Lower leg skin (tissue), 4 donors: ENCODE results near the gene TFF2. TPM values are rescaled to one million over a fixed set of nuclear protein-coding genes. Genes with fewer than 3 reads are reported as not detected.

Experiments
- DNase-seq, 2 donors: peaks; one replicate each; pipeline ENCODE4 v3.0.0-alpha.2; 2019; ENCODE audit warnings: low spot score in 2 of 2
- H3K4me3 ChIP-seq: fragments of 200-600 bp; sonication (generic); 2 replicates; pipeline ENCODE4 v1.5.1; 2017; ENCODE audit warnings: mild to moderate bottlenecking, low read depth; ENCODE audit not compliant: poor library complexity, severe bottlenecking
- POLR2A ChIP-seq, 2 donors: fragments of 450-650 bp; IDR thresholded peaks; one replicate each; pipeline ENCODE4 v1.6.1; 2016 to 2017; ENCODE audit warnings: antibody characterized with exemption in 2 of 2, mild to moderate bottlenecking in 1 of 2, moderate library complexity in 1 of 2
- WGBS, 2 donors: methylation state at CpG; one replicate each; pipeline ENCODE4 v1.1.5; 2018; 5-methylcytosine and 5-hydroxymethylcytosine counted together
- intact Hi-C: fragments of 100-400 bp; cut with DNase I; formaldehyde crosslinking; loops from one replicate; pipeline ENCODE4 v1.15.0; 2023; ENCODE audit warnings: low total_unique reads
- total RNA-seq, 4 donors: library from RNA; depleted of rRNA; stranded (reverse); fragments of >200 nt; gene quantifications; one replicate each; pipeline ENCODE4 v1.1.0, GENCODE V29; 2016
- TF ChIP-seq, protein P1 (sequence below), 3 donors: fragments of 450-650 bp; IDR thresholded peaks; one replicate each; pipeline ENCODE4 v1.5.1; 2016; ENCODE audit warnings: antibody characterized with exemption in 3 of 3, mild to moderate bottlenecking in 3 of 3, moderate library complexity in 2 of 3

TFF2 gene
- total RNA-seq, 4 donors from 2014 or later, result not detected

DNA sequence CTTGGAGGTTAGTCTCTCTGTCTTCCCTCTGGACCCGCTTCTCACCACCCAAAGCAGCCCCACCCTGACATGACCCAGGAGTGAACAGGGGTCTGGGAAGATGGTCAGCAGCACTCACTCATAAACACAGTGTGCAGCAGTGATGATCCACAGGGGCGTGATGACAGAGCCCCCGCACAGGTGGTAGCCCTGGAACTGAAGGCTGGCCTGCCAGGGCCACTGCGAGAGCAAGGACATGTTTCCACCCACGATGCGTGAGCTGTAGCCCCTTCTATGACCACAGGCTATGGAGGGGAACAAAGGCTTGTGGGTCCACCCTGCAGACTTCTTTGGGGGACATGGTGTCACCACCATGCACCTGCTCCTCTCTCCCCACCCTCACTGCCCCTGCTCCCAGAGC is 32.1 kb upstream of the TFF2 start:
- no peak overlapping the region for H3K4me3 ChIP-seq
- TF ChIP-seq, protein P1, sequence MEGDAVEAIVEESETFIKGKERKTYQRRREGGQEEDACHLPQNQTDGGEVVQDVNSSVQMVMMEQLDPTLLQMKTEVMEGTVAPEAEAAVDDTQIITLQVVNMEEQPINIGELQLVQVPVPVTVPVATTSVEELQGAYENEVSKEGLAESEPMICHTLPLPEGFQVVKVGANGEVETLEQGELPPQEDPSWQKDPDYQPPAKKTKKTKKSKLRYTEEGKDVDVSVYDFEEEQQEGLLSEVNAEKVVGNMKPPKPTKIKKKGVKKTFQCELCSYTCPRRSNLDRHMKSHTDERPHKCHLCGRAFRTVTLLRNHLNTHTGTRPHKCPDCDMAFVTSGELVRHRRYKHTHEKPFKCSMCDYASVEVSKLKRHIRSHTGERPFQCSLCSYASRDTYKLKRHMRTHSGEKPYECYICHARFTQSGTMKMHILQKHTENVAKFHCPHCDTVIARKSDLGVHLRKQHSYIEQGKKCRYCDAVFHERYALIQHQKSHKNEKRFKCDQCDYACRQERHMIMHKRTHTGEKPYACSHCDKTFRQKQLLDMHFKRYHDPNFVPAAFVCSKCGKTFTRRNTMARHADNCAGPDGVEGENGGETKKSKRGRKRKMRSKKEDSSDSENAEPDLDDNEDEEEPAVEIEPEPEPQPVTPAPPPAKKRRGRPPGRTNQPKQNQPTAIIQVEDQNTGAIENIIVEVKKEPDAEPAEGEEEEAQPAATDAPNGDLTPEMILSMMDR (IDR thresholded peaks at IDR 0.05), result no peak
- TF ChIP-seq POLR2A (IDR thresholded peaks at IDR 0.05), result no peak
- intact Hi-C loops, result no loop called here
- DNase-seq, result no peak
- 94 to 98% methylated on average over 4 to 6 of the region's 6 CpGs for WGBS, 2 donors

DNA sequence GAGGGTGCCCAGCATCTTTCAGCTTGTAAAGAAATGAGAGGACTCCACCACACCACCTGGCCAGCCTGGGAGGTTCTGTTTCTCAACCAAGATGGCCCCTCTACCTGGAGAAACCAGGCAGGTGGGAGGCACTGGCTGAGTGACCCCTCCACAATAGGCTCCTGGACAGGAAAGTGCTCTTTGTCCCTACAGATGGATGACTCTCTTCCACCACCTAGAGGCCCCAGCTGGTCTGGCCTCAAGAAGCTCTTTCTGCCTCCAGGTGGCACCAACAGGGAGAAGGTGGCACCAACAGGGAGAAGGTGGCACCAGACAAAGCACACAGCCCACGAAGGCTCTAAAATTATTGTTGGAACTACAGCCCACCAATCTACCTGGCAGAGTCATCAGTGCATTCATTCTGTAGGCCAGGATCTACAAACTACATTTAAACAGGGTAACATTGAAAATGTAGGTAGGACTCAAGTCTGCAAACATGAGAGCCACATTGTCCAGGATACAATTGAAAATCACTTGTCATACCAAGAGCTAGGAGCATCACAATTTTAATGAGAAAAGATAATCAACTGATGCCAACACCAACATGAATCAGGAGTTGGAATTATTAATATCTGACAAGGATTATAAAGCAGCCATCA is 30.7 kb upstream of the TFF2 start:
- DNase-seq, result no peak
- no peak for TF ChIP-seq POLR2A (IDR thresholded peaks at IDR 0.05)
- TF ChIP-seq, protein P1 (IDR thresholded peaks at IDR 0.05), result no peak
- intact Hi-C loops, result no loop called here

DNA sequence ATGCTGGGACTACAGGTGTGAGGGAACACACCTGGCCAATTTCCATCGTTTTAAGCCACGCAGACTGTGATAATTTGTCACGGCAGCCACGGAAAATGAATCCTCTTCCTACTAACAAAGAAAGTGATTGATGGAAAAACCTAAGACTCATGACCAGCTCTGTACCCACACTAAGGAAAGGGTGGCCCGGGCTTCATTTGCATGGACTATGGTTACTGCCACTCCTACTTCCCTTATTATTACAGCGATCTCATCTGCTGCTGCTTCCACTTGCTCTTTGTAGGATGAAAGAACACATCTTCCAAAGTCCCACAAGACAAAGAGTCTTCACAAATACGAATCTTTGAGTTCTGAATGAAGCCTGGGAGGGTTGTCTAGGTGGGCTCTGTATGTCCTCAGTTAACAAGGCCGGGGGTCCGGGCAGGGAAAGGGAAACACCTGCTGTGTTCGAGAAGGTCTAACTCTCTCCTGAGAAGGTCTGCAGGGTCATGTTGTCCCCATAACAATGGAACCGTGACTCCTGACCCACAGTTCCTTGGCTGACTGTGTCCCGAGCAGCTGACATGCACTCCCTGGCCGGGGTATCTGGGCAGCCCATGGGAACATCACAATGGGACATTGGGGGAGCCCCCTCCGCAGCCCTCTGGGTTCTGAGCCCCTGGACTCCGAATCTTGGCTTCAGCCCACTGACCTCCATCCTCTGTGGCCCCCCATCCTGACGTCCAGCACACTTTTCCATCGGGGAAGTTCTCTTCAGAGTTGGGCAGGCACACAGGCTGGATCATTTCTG is 28.8 kb upstream of the TFF2 start:
- 83 to 87% methylated on average over 17 of the region's 17 CpGs for WGBS, 2 donors
- DNase-seq, result no peak
- TF ChIP-seq POLR2A (IDR thresholded peaks at IDR 0.05), result no peak
- TF ChIP-seq, protein P1 (IDR thresholded peaks at IDR 0.05), result no peak
- intact Hi-C loops, result no loop called here
- no peak overlapping the region for H3K4me3 ChIP-seq

More for the DNA sequence above, 30.7 kb upstream of the TFF2 start:
- 50 to 62% methylated on average over 1 of the region's 1 CpG for WGBS, 2 donors
- no peak overlapping the region for H3K4me3 ChIP-seq

DNA sequence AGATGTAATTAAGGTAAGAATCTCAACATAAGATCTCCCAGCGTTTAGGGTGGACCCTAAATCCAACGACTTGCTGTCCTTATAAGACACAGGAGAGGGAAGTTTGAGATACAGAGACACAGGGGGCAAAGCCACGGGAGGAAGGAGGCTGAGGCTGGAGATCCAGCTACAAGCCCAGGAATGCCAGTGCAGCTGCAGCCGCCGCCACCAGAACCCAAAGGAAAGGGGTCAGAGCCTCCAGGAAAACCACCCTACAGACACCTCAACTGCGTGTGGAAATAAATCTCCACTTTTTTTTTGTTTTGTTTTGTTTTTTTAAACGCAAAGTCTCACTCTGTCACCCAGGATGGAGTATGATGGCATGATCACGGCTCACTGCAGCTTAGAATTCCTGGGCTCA is 27.6 kb upstream of the TFF2 start:
- H3K4me3 ChIP-seq, result no peak overlapping the region
- no peak for TF ChIP-seq POLR2A (IDR thresholded peaks at IDR 0.05)
- intact Hi-C loops, result no loop called here
- WGBS, 2 donors, result 69 to 78% methylated on average over 8 of the region's 8 CpGs
- no peak for DNase-seq

DNA sequence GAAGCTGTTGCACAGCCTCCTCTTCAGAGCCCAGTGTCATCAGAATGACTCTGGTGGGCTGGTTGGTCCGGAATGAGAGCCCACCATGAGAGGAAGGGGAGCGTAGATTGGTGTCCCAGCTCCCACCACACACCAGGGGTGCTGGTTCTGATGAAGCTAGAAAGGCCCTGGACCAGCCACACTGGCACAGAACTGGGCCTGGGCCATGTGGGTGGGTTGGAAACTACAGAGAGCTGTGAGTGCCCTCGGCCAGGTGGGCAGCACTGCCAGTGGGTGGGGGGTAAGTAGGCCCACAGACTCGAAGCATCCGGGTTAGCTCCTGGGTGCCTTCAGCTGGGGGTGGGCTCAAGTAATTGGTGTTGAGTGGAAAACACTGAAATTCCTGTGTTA is 27.2 kb upstream of the TFF2 start:
- H3K4me3 ChIP-seq, result no peak overlapping the region
- intact Hi-C loops, result no loop called here
- no peak for DNase-seq
- 79 to 86% methylated on average over 5 of the region's 5 CpGs for WGBS, 2 donors
- TF ChIP-seq, protein P1 (IDR thresholded peaks at IDR 0.05), result no peak
- no peak for TF ChIP-seq POLR2A (IDR thresholded peaks at IDR 0.05)

DNA sequence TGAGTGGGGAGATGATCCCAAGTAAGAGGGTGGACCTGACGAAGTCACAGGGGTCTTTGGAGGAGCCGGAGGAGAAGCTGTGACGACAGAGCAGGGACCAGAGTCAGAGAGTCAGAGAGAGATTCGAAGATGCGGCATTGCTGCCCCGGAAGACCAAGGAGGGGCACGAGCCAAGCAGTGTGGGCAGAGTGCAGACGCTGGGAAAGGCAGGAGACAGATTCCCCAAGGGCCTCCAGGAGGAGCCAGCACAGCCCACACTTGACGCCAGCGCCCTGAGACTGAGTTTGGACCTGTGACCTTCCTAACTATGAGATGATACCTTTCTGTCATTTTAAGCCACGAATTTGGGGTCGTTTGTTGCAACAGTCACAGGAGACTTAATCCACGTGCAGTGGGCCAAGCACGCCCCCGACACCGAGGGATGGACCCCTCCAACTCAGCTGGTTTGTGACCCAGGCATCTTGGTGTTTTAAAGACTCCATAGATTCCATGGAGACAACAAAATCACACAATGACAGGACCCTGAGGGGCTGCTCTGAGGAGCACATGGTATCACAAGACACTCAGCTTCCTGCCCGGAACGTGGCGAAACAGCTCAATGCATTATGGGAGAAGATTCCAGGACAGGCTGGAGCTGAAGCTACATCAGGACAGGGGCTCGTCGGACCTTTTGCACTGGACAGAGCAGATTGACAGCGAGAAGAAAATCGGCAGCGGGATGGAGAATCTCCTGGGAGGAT is 26.6 kb upstream of the TFF2 start:
- no peak for TF ChIP-seq POLR2A (IDR thresholded peaks at IDR 0.05)
- TF ChIP-seq, protein P1 (IDR thresholded peaks at IDR 0.05), result no peak
- WGBS, 2 donors, result 77 to 83% methylated on average over 24 of the region's 24 CpGs
- intact Hi-C loops, result no loop called here
- no peak overlapping the region for H3K4me3 ChIP-seq
- DNase-seq, result no peak
